ENCODE data around the gene APRT. TPM values are rescaled to one million over a fixed set of nuclear protein-coding genes. Genes with fewer than 3 reads are reported as not detected.
A peak's percentile ranks its signal among the peaks of the same experiment; 100 is the strongest.

APRT gene
- total RNA-seq, 1 donor from 2014 or later: 116 TPM

- no peak for DNase-seq (ENCODE audit: extremely low spot score, unreplicated experiment)
- H3K4me1 Mint-ChIP-seq (ENCODE audit: unreplicated experiment): peaks cover 22% of the 10 kb centered on the region
- H3K9me3 Mint-ChIP-seq: no peaks in the 10 kb centered on the region
- H3K36me3 Mint-ChIP-seq: no peaks in the 10 kb centered on the region
- no peak overlapping the region for H3K4me3 Mint-ChIP-seq
- H3K27me3 Mint-ChIP-seq: peaks cover 16% of the 10 kb centered on the region
- peak overlapping the region; percentile 86 for H3K27ac Mint-ChIP-seq
- no peak for TF ChIP-seq CTCF (conservative IDR thresholded peaks at IDR 0.05)
These were observed 30.3 kb downstream of the APRT start for GRCh38 chr16:88781140-88782077.

- no peak for TF ChIP-seq CTCF (conservative IDR thresholded peaks at IDR 0.05)
- Mint-ChIP-seq H3K9me3 (no peaks in the 10 kb centered on the region), H3K27me3 (peaks cover 16% of the 10 kb centered on the region), H3K27ac (peak overlapping the region; percentile 26), H3K4me1 (ENCODE audit: unreplicated experiment) (peaks cover 22% of the 10 kb centered on the region), H3K36me3 (no peaks in the 10 kb centered on the region), H3K4me3 (no peak overlapping the region)
- no peak for DNase-seq (ENCODE audit: extremely low spot score, unreplicated experiment)
These were observed 31.3 kb downstream of the APRT start for GRCh38 chr16:88780142-88781062.

GRCh38 chr16:88779406-88780141, 32.2 kb downstream of the APRT start:
- no peaks in the 10 kb centered on the region for H3K36me3 Mint-ChIP-seq
- DNase-seq (ENCODE audit: extremely low spot score, unreplicated experiment): no peak
- peaks cover 16% of the 10 kb centered on the region for H3K27me3 Mint-ChIP-seq
- H3K4me3 Mint-ChIP-seq: no peak overlapping the region
- H3K27ac Mint-ChIP-seq: no peak overlapping the region
- TF ChIP-seq CTCF (conservative IDR thresholded peaks at IDR 0.05): no peak
- no peaks in the 10 kb centered on the region for H3K9me3 Mint-ChIP-seq
- H3K4me1 Mint-ChIP-seq (ENCODE audit: unreplicated experiment): peaks cover 22% of the 10 kb centered on the region

GRCh38 chr16:88778541-88779065, 33.1 kb downstream of the APRT start:
- Mint-ChIP-seq H3K9me3 (no peaks in the 10 kb centered on the region), H3K36me3 (no peaks in the 10 kb centered on the region), H3K27ac (no peak overlapping the region), H3K4me3 (no peak overlapping the region), H3K27me3 (peaks cover 16% of the 10 kb centered on the region), H3K4me1 (ENCODE audit: unreplicated experiment) (peaks cover 22% of the 10 kb centered on the region)
- TF ChIP-seq CTCF (conservative IDR thresholded peaks at IDR 0.05): no peak
- DNase-seq (ENCODE audit: extremely low spot score, unreplicated experiment): no peak

GRCh38 chr16:88778271-88778525, 33.5 kb downstream of the APRT start:
- no peak for TF ChIP-seq CTCF (conservative IDR thresholded peaks at IDR 0.05)
- no peak overlapping the region for H3K27ac Mint-ChIP-seq

More at GRCh38 chr16:88778271-88778525, 33.5 kb downstream of the APRT start:
- Mint-ChIP-seq H3K9me3 (no peaks in the 10 kb centered on the region), H3K27me3 (peaks cover 12% of the 10 kb centered on the region), H3K4me3 (no peak overlapping the region), H3K36me3 (no peaks in the 10 kb centered on the region), H3K4me1 (ENCODE audit: unreplicated experiment) (peaks cover 20% of the 10 kb centered on the region)
- no peak for DNase-seq (ENCODE audit: extremely low spot score, unreplicated experiment)
